Gastrocnemius medialis (tissue), 4 donors: ENCODE results near the gene MT1G.

Experiments used
- CTCF ChIP-seq, 5 experiments: fragments of 450-650 bp in 3 of 5; fragments of 200-600 bp in 2 of 5; sonication (generic) in 2 of 5; IDR thresholded peaks in 4 of 5; conservative IDR thresholded peaks in 1 of 5; 1 replicate in 4 of 5; 2 replicates in 1 of 5; pipeline ENCODE4 v1.5.1; 2016 to 2019; ENCODE audit warnings: antibody characterized with exemption in 5 of 5, mild to moderate bottlenecking in 3 of 5, moderate library complexity in 3 of 5
- POLR2A ChIP-seq, 2 donors: fragments of 450-650 bp; IDR thresholded peaks; one replicate each; pipeline ENCODE4 v1.6.1; 2017; ENCODE audit warnings: antibody characterized with exemption in 2 of 2, mild to moderate bottlenecking in 2 of 2, moderate library complexity in 2 of 2

- TF ChIP-seq CTCF (IDR thresholded peaks at IDR 0.05 in 4 of 5, conservative IDR thresholded peaks at IDR 0.05 in 1 of 5) (no peak), POLR2A (IDR thresholded peaks at IDR 0.05) (no peak)
Measured at GRCh38 chr16:56634715-56635440, 33.0 kb downstream of the MT1G start.
